T47D (cell line): ENCODE results near the gene NEB.
"Not testable (repeated sequence)": the region's sequence is repeated elsewhere in the genome, so short reads cannot be mapped to it uniquely, and the experiment has no call there.

Experiments
- DNase-seq, 2 experiments: peaks; one replicate each; pipeline versions ENCODE4 v3.0.0 to v3.0.0-alpha.2; 2011 to 2012; ENCODE audit warnings: low read depth in 1 of 2, low spot score in 1 of 2
- JUND ChIP-seq: IDR thresholded peaks from 2 replicates; pipeline ENCODE4 v1.6.1; 2012; ENCODE audit warnings: low read depth
- in situ Hi-C: cut with HindIII; loops from 2 replicates; pipeline ENCODE4 v1.10.0; 2016; ENCODE audit warnings: low sequenced_read_pairs, low pct_unique_long_range_greater_than_20kb

NEB gene

GRCh38 chr2:151630372-151630771 lies 103.9 kb downstream of the NEB start:
- in situ Hi-C loops, result no loop called here
- no peak for DNase-seq
- TF ChIP-seq JUND, result no peak

DNA sequence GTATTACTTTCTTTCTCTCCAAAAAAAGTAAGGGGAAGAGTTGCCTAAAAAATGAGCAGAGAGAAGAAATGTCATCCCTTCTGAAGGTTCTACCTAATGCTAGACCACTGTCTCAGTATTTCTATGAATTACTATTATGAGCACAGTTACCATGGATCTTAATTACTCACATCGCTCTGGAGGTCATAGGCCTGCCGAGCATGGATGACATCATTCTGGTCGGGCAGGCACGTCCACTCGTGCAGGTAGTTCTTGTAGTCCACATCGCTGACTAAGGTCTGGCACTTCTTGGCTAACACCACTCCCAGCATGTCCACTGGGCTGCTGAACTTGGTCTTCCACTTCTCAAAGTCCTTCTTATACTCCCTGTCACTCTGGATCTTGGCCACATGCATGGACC lies 106.9 kb downstream of the NEB start:
- no peak for TF ChIP-seq JUND
- in situ Hi-C loops, result no loop called here

GRCh38 chr2:151624271-151624670 lies 110.0 kb downstream of the NEB start:
- DNase-seq, result no peak
- in situ Hi-C loops, result no loop called here
- no peak for TF ChIP-seq JUND

More for the DNA sequence above, 106.9 kb downstream of the NEB start:
- DNase-seq, result no peak

DNA sequence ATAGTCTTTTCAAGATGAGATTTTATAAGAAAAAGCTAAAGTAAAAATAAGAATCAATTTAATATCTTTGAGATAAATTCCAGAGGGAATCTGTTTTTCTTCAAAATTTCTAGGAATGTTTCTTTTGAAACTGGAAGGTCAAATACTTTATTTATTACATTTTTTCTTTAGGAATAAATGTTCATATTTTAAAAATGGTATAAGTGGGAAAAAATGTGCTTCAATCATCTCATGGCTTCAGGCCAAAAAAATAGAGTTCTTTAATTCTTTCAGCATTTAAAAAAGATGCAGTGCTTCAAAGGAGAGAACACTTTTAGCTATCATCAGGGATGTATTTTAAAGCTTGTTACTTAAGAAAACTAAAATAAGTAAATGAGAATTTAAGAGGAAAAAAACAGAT lies 110.6 kb downstream of the NEB start:
- DNase-seq, result no peak
- TF ChIP-seq JUND, result no peak
- in situ Hi-C loops, result no loop called here

GRCh38 chr2:151620761-151621160 lies 113.5 kb downstream of the NEB start:
- in situ Hi-C loops, result no loop called here
- DNase-seq, result no peak
- TF ChIP-seq JUND, result no peak

DNA sequence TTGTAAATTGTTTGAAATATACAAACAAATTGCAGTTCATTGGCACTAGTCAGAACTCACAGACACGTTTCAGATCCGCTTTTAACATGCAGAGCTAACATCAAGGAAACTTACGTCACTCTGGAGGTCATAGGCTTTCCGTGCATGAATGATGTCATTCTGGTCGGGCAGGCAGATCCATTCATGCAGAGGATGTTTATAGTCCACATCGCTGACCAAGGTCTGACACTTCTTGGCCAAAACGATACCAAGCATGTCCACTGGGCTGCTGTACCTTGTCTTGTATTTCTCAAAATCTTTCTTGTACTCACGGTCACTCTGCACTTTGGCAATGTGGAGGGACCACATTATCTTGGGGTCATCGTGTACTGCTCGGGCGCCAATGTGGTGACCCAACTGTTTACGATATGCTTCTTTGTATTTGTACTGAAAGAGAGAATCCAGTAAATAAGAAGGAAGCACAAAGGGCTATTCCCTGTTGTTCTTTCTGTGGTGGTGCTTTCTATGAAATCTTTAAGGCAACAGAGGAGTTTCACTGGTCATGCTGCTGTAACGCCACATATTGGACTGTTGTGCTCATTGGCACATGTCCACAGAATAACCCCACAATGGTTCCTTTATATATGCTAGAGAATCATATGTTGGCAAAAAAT lies 114.8 kb downstream of the NEB start:
- peak in 1 of 2 experiments; percentile 71 for DNase-seq
- in situ Hi-C loops, result no loop called here
- TF ChIP-seq JUND, result no peak

DNA sequence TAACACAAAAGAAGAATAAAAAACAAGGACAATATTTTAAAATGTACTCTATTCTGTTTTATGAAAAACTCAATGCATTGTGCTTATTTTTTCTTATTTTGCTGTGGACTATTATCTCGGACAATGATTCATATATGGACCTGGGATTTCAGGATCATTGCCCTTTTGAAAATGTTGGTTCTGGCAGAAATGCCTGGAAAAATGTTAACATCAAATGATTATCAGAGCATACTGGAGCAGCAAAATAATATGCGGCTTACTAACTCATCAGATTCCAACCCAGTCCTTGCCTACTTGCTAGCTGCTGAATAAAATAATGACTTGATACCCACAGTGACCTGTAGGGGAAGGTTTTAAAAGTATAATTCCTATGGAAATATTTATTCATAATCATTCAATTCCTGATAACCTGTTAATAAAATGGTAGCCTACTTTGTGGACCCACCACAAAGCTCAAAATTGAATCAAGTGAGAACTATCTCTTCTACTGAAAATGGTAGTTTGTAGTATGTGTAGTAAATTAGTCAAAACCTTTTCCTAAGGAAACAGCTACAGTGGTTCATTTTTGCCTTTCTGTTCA lies 117.4 kb downstream of the NEB start:
- in situ Hi-C loops, result no loop called here
- DNase-seq, result no peak
- TF ChIP-seq JUND, result no peak

GRCh38 chr2:151614606-151615306 lies 119.5 kb downstream of the NEB start:
- in situ Hi-C loops, result no loop called here
- DNase-seq, result peak in 1 of 2 experiments; percentile 4
- no peak for TF ChIP-seq JUND

GRCh38 chr2:151614159-151614558 lies 120.1 kb downstream of the NEB start:
- no peak for TF ChIP-seq JUND
- DNase-seq, result no peak
- in situ Hi-C loops, result no loop called here

- no peak for DNase-seq
Measured at GRCh38 chr2:151611351-151611750, 122.9 kb downstream of the NEB start.

DNA sequence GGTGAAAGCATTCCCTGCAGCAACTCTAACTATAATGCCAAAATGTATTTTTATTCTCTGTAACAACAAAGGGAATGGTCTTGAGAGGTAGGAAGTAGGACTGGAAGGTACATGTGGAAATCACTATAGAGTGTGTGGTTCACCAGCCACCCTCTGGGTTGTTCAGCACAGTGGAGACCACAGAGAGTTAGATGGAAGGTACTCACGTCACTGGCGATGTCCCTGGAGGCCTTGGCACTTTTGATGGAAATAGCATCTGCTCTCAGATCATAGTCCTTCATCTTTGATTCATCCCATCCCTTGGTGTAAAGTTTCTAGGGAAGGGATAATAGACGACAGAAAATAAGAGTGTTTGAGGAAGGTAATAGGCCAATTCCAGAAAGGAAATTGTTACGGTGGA lies 124.0 kb downstream of the NEB start:
- no peak for DNase-seq
- TF ChIP-seq JUND, result no peak
- in situ Hi-C loops, result no loop called here

More at GRCh38 chr2:151611351-151611750, 122.9 kb downstream of the NEB start:
- in situ Hi-C loops, result no loop called here
- TF ChIP-seq JUND, result no peak

DNA sequence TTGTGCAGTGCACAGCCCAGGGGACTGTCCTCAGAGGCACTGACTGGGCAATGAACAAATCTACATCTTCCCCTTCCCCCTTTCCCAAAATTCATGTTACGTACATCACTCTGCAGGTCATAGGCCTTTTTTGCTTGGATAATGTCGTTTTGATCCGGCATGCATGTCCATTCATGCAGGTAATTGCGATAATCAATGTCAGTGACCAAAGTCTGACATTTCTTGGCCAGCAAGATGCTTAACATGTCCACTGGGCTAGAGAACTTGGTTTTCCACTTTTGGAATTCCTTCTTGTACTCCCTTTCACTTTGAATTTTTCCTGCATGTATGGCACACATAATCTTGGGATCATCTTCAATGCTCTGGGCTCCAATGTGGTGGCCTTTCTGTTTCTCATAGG lies 124.6 kb downstream of the NEB start:
- no peak for DNase-seq
- TF ChIP-seq JUND, result no peak
- in situ Hi-C loops, result no loop called here

GRCh38 chr2:151607459-151608424 lies 126.5 kb downstream of the NEB start:
- in situ Hi-C loops, DNase-seq: not testable (repeated sequence)

GRCh38 chr2:151603530-151603929 lies 130.7 kb downstream of the NEB start:
- DNase-seq, in situ Hi-C loops: not testable (repeated sequence)

GRCh38 chr2:151602402-151602801 lies 131.9 kb downstream of the NEB start:
- DNase-seq, in situ Hi-C loops: not testable (repeated sequence)

DNA sequence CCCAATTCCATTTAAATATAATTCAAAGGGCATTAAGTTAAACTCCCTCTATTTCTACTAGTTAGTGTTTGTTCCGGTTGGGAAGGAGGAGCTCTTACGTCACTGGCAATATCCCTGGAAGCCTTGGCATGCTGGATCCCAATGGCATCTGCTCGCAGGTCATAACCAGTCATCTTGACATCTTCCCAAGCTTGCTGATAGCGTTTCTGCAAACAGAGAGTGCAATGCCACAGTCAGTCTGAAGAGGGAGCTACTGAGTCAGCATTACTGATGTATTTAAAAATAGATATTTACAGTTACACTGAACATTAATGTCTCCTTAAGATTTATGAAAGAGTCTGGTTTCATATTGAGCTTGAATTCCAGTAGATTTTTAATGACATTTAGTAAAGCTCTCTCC lies 132.5 kb downstream of the NEB start:
- in situ Hi-C loops, DNase-seq: not testable (repeated sequence)

- in situ Hi-C loops, DNase-seq: not testable (repeated sequence)
Measured at GRCh38 chr2:151596903-151597608, 137.2 kb downstream of the NEB start.
